ENCODE data around the gene ETFRF1. TPM values are rescaled to one million over a fixed set of nuclear protein-coding genes. Genes with fewer than 3 reads are reported as not detected.

ETFRF1 gene
- 37.8 and 48.3 TPM in 2 replicates for total RNA-seq
- polyA plus RNA-seq, result 27.9 and 35.2 TPM in 2 replicates

GRCh38 chr12:25195056-25195971 lies at the start of gene ETFRF1, which contains the start of gene DNAI7:
Gene ETFRF1 (plus strand): TSS chr12:25195237. CDS start chr12:25203957, 8,720 bp downstream.
Gene DNAI7 (minus strand): TSS chr12:25195160. CDS start chr12:25195078, 82 bp downstream.
- Histone ChIP-seq H3K4me3 (peak within 1 kb of the TSS; percentile 79), H2AFZ (peak within 1 kb of the TSS; percentile 77), H4K20me1 (ENCODE audit: insufficient read depth, poor library complexity, severe bottlenecking) (no peaks in the 10 kb centered on the region), H3K4me2 (peak within 1 kb of the TSS; percentile 95), H3K36me3 (replicated peaks; ENCODE audit: insufficient read depth, low read depth) (no peaks in the 10 kb centered on the region), H3K9me2 (replicated peaks; ENCODE audit: insufficient read depth) (no peaks in the 10 kb centered on the region), H3K27me3 (no peaks in the 10 kb centered on the region), H3K4me1 (ENCODE audit: insufficient read depth) (peaks cover 9% of the 10 kb centered on the region), H3K9me3 (ENCODE audit: low read depth) (no peaks in the 10 kb centered on the region), H3K79me2 (peaks cover 19% of the 10 kb centered on the region), H3K27ac (peak within 1 kb of the TSS; percentile 98)
- TF ChIP-seq CTCF (IDR thresholded peaks at IDR 0.05; ENCODE audit: poor library complexity) (peak; percentile 7), EZH2phosphoT487 (IDR thresholded peaks at IDR 0.05; ENCODE audit: low read depth, severe bottlenecking, unreplicated experiment) (no peak), EZH2 (IDR thresholded peaks at IDR 0.05; ENCODE audit: borderline replicate concordance) (no peak)
- DNase-seq (ENCODE audit: low spot score), result peak; percentile 100
- 1% methylated on average over 53 of the region's 54 CpGs for WGBS (ENCODE audit: low lambda C conversion rate, missing lambda C conversion rate)

- Histone ChIP-seq H3K4me2 (no peak overlapping the region), H4K20me1 (ENCODE audit: insufficient read depth, poor library complexity, severe bottlenecking) (no peaks in the 10 kb centered on the region), H3K4me1 (ENCODE audit: insufficient read depth) (no peaks in the 10 kb centered on the region), H3K4me3 (no peak overlapping the region), H3K36me3 (replicated peaks; ENCODE audit: insufficient read depth, low read depth) (no peaks in the 10 kb centered on the region), H3K27me3 (no peaks in the 10 kb centered on the region), H2AFZ (no peak overlapping the region), H3K79me2 (no peaks in the 10 kb centered on the region), H3K9me3 (ENCODE audit: low read depth) (no peaks in the 10 kb centered on the region), H3K9me2 (replicated peaks; ENCODE audit: insufficient read depth) (no peaks in the 10 kb centered on the region), H3K27ac (no peak overlapping the region)
- TF ChIP-seq CTCF (IDR thresholded peaks at IDR 0.05; ENCODE audit: poor library complexity), result no peak
- no peak for TF ChIP-seq EZH2 (IDR thresholded peaks at IDR 0.05; ENCODE audit: borderline replicate concordance)
- no peak for TF ChIP-seq EZH2phosphoT487 (IDR thresholded peaks at IDR 0.05; ENCODE audit: low read depth, severe bottlenecking, unreplicated experiment)
- no peak for DNase-seq (ENCODE audit: low spot score)
- WGBS (ENCODE audit: low lambda C conversion rate, missing lambda C conversion rate), result 97% methylated on average over 1 of the region's 1 CpG
Measured at GRCh38 chr12:25146686-25147085, 48.4 kb upstream of the ETFRF1 start.

GRCh38 chr12:25151476-25151875 lies 43.6 kb upstream of the ETFRF1 start:
- 35% methylated on average over 5 of the region's 5 CpGs for WGBS (ENCODE audit: low lambda C conversion rate, missing lambda C conversion rate)
- Histone ChIP-seq H3K36me3 (replicated peaks; ENCODE audit: insufficient read depth, low read depth) (no peaks in the 10 kb centered on the region), H3K4me3 (no peak overlapping the region), H3K79me2 (no peaks in the 10 kb centered on the region), H3K27me3 (no peaks in the 10 kb centered on the region), H2AFZ (no peak overlapping the region), H3K27ac (peak overlapping the region; percentile 17), H3K9me2 (replicated peaks; ENCODE audit: insufficient read depth) (no peaks in the 10 kb centered on the region), H3K4me2 (no peak overlapping the region), H4K20me1 (ENCODE audit: insufficient read depth, poor library complexity, severe bottlenecking) (no peaks in the 10 kb centered on the region), H3K9me3 (ENCODE audit: low read depth) (no peaks in the 10 kb centered on the region), H3K4me1 (ENCODE audit: insufficient read depth) (peaks cover 5% of the 10 kb centered on the region)
- DNase-seq (ENCODE audit: low spot score), result peak; percentile 79
- TF ChIP-seq EZH2 (IDR thresholded peaks at IDR 0.05; ENCODE audit: borderline replicate concordance) (no peak), EZH2phosphoT487 (IDR thresholded peaks at IDR 0.05; ENCODE audit: low read depth, severe bottlenecking, unreplicated experiment) (no peak), CTCF (IDR thresholded peaks at IDR 0.05; ENCODE audit: poor library complexity) (no peak)

All from hepatocyte (in vitro differentiated cells).